HFF-Myc (cell line): ENCODE data around the gene DTL.

Source experiments
- DNase-seq: peaks from one replicate; pipeline ENCODE4 v3.0.0-alpha.2; 2011; ENCODE audit warnings: low read depth; ENCODE audit errors: extremely low read depth
- H3K4me3 ChIP-seq: replicated peaks from 2 replicates; pipeline ENCODE4 v1.5.1; 2011; ENCODE audit warnings: low read depth, mild to moderate bottlenecking, control low read depth, low read length
- TF ChIP-seq, protein P1 (sequence below): IDR thresholded peaks from 2 replicates; pipeline ENCODE4 v1.5.1; 2012; ENCODE audit warnings: mild to moderate bottlenecking, low read depth, low read length, control low read depth; ENCODE audit errors: missing control alignments

Gene DTL

DNA sequence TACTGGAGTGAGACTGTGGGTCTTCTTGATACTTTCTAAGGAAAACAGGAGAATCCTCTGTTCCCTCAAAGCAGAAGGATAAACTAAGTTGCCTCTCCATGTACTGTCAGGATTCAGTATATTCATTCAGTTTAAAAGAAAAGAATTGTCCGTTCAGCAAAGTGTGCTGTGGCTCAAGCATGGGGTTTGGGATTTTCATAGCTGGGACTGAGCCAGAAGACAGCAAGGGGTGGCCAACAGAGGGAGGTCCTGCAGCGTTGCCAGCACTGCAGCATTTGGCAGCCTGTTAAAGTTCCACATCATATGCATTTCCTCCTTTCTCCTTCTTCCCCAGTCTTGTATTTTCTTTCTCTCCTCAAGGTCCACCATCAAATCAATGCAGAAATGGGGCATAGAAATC, 75.1 kb downstream of the DTL start:
- TF ChIP-seq, protein P1, sequence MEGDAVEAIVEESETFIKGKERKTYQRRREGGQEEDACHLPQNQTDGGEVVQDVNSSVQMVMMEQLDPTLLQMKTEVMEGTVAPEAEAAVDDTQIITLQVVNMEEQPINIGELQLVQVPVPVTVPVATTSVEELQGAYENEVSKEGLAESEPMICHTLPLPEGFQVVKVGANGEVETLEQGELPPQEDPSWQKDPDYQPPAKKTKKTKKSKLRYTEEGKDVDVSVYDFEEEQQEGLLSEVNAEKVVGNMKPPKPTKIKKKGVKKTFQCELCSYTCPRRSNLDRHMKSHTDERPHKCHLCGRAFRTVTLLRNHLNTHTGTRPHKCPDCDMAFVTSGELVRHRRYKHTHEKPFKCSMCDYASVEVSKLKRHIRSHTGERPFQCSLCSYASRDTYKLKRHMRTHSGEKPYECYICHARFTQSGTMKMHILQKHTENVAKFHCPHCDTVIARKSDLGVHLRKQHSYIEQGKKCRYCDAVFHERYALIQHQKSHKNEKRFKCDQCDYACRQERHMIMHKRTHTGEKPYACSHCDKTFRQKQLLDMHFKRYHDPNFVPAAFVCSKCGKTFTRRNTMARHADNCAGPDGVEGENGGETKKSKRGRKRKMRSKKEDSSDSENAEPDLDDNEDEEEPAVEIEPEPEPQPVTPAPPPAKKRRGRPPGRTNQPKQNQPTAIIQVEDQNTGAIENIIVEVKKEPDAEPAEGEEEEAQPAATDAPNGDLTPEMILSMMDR: no peak
- H3K4me3 ChIP-seq: no peak overlapping the region
- DNase-seq: no peak

GRCh38 chr1:212111536-212111935, 76.0 kb downstream of the DTL start:
- TF ChIP-seq, protein P1: no peak
- no peak overlapping the region for H3K4me3 ChIP-seq
- no peak for DNase-seq

DNA sequence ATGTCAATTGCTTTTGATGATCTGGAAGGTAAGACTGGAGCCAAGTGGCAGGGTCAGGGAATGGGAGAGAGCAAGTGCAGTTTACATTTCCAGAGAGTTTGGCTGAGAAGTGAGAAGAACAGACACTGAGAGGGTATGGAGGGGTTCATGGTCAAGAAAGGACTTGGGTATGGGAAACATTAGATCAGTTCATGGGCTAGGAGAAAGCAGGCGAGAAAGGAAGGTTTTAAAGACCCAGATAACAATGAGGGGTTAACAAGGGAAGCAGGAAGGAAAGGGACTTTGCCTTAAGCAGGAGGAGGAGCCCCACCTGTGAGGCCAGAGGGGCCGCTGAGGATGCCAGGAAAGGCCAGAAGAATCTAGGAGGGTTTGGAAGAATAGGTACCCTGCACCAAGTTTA, 78.2 kb downstream of the DTL start:
- no peak overlapping the region for H3K4me3 ChIP-seq
- no peak for DNase-seq
- TF ChIP-seq, protein P1: no peak

DNA sequence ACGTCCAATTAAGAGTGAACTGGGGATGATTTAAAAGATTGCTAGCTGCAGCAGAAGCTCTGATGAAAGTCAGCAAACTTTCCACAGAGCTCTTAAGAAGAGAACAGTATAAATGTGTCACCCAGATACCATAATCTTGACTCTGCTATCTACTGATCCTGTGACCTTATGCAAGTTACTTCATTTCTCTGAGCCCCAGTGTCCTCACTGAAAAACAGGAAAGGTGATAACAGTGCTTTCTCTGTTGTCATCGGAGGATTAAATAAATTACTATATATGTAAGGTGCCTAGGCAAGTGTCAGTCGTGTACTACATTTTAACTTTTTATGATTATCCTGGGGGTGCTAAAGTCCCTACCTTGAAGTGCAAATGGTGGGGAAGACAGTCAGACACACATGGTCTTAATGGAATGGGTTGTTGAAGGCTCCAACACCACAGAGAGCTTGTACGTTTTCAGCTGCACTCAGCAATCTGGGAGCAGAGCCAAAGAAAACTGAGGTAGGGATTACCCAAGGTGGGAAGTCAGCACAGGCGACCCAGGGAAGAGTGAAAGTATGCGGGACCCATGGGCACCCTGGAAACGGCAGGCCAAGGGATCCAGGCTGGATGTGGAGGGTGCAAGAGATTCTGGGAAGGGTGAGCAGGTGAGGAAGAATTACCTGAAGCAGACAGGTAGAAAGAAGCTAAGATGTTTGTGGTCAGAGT, 82.8 kb downstream of the DTL start:
- H3K4me3 ChIP-seq: no peak overlapping the region
- TF ChIP-seq, protein P1: no peak
- DNase-seq: no peak

DNA sequence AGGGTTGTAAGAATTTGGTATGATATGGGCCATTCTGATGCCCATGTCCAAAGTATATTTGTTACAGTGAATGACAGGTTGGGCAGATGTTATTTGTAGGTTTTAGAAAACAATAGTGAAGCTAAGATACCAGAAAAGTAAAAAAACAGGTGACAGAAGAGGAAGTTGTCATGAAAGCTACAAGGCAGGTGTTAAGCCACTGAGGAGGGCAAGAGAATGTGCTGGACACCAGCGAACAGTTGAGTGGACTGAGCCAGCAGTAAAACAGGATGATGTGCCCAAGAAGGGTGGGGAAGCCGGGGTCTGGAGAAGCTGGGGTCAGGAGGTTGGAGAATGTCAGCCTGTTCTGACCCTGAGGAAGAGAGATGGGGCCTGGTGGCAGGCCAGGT, 83.3 kb downstream of the DTL start:
- no peak overlapping the region for H3K4me3 ChIP-seq
- DNase-seq: no peak
- TF ChIP-seq, protein P1: no peak

GRCh38 chr1:212119397-212119837, 83.9 kb downstream of the DTL start:
- TF ChIP-seq, protein P1: no peak
- DNase-seq: no peak
- H3K4me3 ChIP-seq: no peak overlapping the region

GRCh38 chr1:212119863-212120262, 84.3 kb downstream of the DTL start:
- no peak for DNase-seq
- no peak overlapping the region for H3K4me3 ChIP-seq
- TF ChIP-seq, protein P1: no peak
